HG02970 (cell line): Measurements from ENCODE around the gene OXSM.

Experiments
- ATAC-seq: cut with Tn5 transposase; IDR thresholded peaks from one replicate; pipeline ENCODE4 v1.9.1; 2021; ENCODE audit warnings: mild to moderate bottlenecking, moderate library complexity, moderate number of reproducible peaks; ENCODE audit not compliant: unreplicated experiment, low FRiP score

The OXSM gene

DNA sequence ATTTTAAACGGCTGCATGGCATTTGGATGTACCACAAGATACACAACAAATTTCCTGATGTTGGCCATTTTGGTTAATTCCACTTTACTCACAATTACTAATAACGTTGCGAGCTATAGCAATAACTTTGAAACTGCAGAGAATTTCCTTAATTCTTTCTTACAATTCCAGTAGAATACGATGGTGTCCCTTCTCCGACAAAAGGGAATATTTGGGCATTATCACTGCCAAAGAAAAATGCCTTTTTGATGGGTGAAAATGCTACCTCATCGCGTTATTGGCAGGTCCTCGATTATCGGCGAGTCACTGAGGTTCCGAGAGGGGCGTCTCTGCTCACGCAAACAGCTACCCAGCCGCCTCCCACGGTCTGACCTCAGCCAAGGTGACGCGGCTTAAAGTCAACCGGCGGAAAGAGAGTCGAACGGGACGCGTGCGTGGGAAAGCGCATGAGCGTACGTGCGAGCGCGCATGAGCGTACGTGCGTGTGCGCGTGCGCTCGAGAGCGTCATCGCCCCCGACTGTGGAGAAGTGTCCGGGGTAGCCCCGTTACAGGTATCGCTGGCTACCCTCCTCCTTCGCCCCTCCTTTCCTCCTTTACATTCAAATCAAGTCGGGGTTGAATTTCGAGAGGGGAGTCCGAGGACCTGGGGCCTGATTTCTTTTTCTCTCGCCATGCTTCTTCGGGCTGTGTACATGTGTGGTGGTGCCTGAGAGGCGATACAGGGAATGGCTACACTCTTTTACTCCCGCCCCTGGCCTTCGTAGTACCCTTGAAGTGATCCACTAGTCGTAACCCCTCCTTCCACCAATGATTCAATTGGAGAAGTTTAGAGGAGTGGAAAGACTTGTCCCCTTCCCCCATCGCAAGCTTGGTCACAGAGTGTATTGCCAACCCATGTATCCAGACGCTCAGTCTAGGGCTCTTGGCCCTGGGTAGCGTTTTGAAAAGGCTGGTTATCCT is at the start of gene OXSM:
Gene OXSM, plus strand, starts transcription at position 495 of the 961 bp plus-strand sequence. CDS start 931 bp downstream, outside the sequence.
- ATAC-seq, result peak; percentile 97

DNA sequence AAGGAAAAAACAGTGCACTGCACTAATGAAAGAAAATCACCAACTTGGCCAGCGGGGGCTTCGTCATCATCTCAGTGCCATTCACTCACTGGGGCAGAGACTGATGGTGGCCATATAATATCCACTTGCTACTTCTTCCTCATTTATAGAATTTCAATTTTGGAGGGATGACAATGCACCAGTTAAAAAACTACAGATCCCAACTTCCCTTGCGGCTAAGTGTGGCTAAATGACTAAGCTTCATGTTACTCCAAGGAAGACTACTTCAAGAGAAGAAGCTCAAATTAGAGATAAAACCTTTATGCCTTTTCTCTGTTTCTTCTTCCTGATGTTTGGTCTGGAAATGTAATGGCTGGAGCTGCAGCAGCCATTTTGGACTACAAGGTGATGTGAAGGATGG is 45.4 kb upstream of the OXSM start:
- no peak for ATAC-seq

DNA sequence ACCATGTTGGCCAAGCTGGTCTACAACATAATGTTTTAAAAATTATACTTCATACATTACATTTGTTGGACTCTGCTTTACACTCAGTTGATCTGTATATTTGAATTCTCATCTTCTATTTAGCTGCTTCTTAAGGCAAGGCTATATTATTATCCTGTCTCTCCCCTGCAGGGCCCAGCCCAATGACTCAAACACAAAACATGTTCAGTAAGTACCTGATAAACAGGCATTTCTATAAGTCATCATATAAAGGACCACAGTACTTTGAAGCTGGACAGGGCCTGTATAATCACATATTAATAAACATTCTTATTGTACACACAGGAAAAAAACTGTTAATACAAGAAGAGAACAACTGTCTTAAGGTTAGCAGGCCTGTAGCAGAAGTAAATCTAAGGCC is 42.9 kb upstream of the OXSM start:
- ATAC-seq, result no peak

DNA sequence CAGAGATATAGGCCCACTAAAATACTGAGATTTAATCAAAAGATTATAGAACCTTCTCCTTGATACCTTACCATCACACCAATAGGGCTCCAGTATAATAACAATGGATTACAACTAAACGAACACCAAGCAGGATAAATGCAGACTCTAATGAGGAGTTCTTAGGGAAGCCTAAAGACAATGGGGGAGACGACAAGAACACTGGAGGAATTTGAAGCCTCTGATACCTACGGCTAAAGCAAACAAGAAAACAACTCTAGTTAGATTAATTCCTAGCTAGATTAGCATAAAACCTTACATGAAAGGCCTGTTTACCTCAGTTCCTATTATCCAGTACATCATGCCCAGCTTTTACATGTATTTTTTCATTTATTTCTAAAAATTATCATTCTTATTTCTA is 41.7 kb upstream of the OXSM start:
- ATAC-seq, result no peak

DNA sequence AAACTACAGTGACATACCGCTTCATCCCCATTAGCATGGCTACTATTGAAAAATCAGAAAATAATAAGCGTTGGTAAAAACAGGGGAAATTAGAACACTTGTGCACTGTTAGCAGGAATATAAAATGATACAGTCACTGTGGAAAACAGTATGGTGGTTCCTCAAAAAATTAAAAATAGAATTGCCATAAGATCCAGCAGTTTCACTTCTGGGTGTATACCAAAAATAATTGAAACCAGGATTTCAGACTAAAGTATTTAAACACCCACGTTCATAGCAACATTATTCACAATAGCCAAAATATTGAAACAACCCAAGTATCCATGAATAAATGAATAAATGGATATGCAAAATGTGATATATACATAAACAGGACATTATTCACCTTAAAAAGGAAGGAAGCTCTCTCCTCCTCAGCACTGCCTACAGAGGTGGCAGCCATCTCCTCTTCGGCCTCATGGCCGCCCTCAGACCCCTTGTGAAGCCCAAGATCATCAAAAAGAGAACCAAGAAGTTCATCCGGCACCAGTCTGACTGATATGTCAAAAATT is 40.8 kb upstream of the OXSM start:
- ATAC-seq, result no peak

DNA sequence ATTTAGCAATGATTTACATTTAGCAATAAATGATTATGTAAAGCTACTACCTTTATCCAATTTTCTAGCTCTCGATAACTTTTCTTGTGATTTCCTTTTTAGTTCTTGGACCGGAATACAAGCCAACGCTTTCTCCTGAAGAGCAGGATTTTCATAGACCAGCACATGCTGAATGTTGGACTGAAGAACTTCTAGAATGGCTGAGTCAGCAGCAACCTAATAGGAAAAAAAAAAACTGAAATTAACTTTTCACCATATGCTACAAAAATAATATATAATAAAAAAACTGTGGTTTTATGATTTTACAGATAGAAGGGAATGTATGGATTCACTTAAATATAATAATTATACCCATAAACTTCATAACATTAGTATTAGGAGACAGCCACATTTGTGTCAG is 38.8 kb upstream of the OXSM start:
- ATAC-seq, result no peak

DNA sequence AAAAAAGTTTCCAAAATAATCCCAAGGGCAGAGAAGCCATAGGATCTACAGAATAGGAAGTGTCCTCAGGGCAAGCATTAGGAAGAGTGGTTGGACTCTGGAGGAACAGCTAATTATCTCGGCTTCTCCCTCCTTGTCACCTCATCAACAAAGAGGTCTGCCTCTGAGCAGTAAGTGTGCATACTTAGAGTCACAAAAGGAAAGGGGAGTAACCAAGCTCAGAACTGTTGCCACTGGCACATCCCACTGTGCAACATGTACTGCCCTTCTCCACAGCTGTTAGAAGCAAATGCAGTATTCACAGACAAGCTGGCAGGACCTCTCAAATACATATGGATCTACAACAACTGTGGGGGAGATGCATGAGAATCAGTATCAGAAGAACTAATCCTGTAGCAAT is 38.2 kb upstream of the OXSM start:
- no peak for ATAC-seq

DNA sequence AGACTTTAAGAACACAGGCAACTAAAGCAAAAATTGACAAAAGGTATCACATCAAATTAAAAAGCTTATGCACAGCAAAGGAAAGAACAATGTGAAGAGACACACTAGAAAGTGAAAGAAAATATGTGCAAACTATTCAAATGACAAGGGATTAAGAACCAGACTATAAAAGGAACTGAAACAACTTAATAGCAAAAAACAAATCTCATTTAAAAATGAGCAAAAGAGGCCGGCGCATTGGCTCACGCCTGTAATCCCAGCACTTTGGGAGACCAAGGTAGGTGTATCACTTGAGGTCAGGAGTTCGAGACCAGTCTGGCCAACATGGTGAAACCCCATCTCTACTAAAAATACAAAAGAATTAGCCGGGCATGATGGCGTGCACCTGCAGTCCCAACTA is 21.0 kb upstream of the OXSM start:
- peak; percentile 75 for ATAC-seq

DNA sequence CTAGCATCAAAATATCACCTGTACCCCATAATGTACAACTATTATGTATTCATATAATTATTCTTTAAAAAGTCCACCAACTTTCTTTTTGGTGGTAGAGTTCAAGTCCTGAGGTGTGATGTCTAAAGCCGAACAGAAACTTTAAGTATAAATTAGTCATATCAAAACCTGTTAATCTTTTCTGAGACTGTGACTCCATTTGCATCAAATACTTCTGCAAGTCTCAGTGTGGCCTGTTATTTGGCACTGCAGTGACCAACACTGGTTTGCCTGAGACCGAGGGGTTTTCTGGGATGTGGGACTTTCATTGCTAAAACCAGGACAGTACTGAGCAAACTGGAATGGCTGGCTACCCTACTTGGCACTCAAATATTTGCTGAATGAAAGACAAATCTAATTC is 14.0 kb upstream of the OXSM start:
- ATAC-seq, result no peak

DNA sequence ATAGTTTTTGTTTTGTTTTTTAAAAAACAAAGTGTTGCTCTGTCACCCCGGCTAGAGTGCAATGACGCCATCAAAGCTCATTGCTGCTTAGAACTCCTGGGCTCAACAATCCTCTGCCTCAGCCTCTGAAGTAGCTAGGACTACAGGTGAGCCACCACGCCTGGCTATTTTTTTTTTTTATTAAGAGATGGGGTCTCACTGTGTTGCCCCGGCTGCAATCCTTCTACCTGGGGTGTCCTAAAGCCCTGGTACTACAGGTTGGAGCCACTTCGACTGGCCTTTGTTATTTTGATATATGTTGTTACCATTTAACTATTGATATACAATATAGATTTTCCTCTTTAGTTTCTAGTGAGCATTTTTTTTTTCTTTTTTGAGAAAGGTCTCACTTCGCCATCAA is 9.3 kb upstream of the OXSM start:
- ATAC-seq, result no peak

DNA sequence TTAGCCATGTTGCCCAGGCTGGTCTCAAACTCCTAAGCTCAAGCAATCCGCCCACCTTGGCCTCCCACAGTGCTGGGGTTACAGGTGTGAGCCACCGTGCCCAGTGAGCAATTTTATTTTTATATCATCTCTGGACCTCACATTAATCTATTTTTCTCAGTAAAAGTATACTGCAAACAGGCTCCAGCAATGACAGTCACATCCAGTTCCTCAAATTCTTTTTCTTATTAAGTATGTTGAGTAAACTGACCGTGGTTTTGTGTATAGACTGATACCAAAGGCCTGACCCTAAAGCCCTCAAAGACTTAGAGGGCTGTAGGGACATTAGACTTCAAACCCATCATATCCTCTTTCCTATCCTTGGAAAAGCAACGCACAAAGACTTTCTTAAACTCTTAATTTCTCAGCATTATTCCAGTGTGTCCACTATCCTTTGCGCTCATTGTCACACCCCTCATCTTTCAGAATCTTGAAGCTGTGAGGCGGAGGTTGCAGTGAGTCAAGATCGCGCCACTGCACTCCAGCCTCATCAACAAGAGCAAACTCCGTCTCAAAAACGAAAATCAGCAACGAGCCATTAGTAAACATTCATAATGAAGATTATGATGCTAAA is 8.6 kb upstream of the OXSM start:
- no peak for ATAC-seq

DNA sequence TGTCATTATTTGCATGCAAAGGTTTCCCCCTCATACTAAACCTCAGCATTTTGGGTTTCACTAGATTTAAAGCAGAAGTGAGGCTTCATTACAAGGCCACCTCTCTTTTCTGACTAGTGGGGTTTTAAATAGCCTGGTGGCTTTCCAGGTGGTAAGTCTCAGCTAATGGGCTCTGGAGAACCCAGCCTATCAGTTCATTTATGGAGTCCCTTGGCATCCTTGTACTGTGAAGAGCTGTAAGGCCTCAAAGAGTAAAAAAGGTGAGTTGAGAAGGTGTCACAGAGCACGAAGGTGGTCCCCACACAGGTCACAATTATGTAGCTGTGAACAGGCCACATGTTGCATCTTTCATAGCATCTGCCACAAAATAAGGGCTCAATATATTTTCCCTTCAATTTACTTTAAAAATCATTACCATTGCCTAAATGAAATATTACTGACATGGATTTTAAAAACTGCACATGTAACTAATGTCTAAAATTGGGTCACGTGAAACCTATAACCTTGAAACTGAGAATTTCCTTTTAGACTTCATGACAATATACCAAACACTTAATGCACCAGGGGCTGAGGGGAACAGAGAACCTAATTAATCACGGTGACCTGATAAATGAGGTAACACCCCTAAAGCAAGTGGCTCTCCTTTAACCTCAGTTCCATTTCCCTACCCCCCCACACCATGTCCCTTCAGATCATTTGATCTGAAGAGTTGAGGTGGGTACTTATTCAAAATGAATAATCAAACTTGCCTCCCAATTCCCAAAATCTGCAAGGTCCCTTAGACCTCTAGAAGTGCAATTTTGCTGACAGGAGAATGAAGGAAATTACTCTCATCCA is 7.9 kb upstream of the OXSM start:
- ATAC-seq, result peak; percentile 41

DNA sequence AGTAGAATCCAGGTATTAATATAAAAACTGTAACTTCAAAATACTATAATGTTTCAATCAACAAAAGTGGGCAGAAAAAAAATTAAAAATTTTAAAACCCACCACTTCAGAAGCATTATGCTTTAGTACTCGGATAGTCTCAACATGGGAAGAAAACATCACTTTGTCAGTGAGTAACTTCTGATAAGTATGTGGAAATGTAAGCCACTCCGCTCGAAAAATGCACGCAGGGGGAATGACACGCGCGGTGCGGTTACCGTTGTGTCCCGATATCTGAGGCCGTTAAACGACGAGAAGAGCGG is 7.3 kb upstream of the OXSM start:
- ATAC-seq, result no peak

DNA sequence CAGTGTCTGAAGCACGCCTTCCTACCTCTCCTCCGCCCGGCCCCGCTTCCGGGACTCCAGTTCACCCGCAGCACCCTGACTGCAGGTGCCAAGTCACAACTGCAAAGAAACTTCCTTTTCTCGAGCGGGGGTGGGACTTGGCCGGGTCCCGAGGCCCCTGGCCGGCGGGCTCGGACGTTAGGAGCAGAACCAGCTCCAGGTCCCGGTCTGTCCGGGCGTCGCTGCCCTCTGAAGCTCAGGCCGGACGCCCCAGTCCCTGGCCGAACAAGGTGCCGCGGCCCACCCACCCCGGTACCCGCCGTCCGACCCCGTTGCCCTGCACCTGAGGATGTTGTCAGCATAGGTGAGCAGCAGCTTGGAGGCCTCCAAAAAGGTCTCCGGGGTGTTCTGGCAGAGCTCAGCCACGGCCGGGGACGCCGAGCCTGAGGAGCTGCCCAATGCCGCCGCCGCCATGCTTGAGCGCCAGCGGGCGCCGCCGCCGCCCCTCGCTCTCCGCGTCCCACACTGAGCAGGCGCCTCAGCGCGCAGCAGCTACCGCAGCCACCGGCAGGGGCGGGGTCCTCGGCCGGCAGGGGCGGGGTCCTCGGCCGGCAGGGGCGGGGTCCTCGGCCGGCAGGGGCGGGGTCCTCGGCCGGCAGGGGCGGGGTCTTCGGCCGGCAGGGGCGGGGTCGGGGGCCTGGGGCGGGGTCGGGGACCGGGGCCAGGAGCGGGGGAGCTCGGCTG is 6.8 kb upstream of the OXSM start, which contains the start of gene NGLY1:
Gene NGLY1, minus strand, starts transcription at position 506 of the 723 bp plus-strand sequence. Its CDS starts 53 bp downstream, at position 453.
- peak; percentile 83 for ATAC-seq

DNA sequence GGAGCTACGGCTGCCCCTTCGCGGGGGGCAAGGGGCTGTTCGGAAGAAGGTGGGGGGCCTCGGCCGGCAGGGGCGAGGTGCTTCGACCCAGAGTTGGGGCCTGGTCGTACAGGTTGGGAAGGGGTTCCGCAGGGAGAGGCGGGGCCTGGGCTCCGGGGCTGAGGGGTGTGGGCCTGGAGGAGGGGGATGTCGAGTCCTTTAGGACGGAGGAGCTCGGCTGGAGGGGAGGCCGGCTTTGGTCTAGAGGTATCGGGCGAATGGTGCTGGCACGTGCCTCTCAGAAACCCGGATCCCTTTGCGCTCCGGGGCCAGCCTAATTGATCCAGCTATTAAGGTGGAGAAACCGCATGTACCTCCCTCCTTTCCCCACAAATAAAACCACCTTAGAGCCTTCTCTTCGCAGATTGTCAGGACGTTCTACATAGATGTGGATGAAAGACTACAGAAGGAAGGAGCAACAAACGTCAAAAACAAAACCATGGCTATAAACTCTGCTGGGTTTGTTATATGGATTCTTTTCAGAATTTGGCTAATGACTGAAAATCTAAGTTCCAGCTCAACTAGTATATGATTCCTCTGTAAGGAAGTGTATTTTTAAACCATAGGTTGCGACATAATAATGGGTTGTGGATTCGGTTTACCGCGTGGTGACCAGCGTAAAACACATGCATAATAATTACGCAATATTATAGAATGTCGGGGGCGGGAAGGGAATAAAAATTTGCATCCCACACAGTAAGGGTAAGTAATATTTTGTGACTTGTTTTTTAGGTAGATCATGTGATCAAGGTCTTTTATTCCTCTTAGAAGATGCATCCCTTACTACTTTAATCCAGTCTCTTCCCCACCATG is 6.0 kb upstream of the OXSM start:
- ATAC-seq, result peak; percentile 27

DNA sequence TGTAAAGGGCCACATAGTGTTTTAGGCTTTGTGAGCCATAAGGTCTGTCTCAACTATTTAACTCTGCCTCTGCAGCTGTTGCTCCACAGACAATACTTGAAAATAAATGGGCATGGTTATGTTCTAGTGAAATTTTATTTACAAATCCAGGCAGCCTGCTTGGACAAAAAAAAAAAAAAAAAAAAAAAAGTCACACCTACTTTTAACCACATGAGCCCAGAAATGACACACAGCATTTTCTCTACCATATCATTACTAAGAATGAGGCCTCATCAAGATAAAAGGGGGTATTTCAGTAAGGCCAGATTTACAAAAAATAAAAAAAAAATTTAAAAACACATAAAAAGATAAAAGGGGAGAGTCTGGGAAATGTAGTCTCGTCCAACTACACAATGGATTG is 4.9 kb upstream of the OXSM start:
- no peak for ATAC-seq

DNA sequence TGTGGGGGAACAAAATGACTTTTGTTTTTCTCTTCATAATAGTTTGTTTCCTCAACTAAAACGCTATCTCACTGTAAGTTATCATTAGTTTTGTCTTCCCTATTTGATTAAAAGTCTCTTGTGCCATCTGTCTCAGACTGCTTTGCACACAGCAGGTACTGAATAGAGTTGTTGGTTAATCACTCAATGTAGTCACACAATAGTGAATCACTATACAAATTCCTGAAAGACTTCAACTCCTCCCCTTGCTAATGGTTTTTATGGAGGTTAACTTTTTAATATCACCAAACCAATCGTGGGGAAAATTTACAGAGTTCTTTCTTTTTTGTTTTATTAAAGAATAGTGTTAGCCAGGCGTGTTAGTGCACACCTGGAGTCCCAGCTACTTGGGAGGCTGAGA is 4.1 kb upstream of the OXSM start:
- no peak for ATAC-seq

DNA sequence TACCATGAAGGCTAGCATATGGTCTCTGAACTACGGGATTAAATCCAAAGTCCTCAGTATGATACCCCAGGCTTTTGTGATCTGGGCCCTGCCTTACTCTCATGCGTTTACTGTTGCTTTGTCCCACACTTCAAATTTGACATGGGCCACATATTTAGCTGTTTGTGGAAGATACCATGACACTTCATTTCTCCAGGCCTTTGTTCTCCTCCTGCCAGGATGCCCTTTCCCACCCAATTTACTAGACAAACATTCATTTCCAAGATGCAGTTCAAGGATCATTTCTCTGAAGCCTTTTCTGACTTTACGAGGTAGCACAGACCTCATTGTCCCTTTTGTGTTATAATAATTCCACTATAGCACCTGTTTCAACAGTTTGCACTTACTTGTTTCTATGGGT is 2.2 kb upstream of the OXSM start:
- ATAC-seq, result no peak

DNA sequence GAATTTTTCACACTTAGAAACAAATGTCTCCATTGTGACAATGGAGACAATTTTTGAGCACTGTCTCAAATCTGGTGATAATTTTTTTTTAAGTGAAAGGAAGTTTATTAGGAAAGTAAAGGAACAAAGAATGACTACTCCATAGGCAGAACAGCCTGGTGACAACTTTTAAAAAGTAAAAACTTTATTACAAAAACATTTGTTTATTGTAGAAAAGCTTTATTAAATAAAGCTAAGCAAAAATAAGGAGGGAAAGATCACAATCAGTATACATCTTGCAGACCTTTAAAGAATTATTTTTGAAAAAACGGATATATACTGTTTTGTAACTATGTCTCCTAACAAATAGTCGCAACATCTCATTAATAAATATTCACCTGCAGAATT is 688 bp upstream of the OXSM start:
- no peak for ATAC-seq
